HepG2 (cell line): ENCODE data around the gene IFT122. TPM values are rescaled to one million over a fixed set of nuclear protein-coding genes. Genes with fewer than 3 reads are reported as not detected.

Experiments
- ATAC-seq: fragments of 200-7000 bp; cut with Tn5 transposase; 3 replicates; pipeline ENCODE4 v1.9.1; 2020; ENCODE audit warnings: mild to moderate bottlenecking, moderate library complexity
- BruUV-seq: library from RNA; stranded (reverse); fragments of 400-500 nt; replicated peaks from 2 replicates; lab custom pipeline; 2021; lab: Mats Ljungman, UMichigan
- CTCF ChIA-PET: fragments of 300-600 bp; formaldehyde crosslinking; extraction: SDS; loops from one replicate; lab custom pipeline; 2021; ENCODE audit warnings: low total read pairs, inconsistent platforms, low intra/inter-chr PET ratio; lab: Yijun Ruan, JAX
- POLR2A ChIA-PET: fragments of 350-600 bp; sonication (Branson Sonifier 250); formaldehyde crosslinking; loops from one replicate; lab custom pipeline; 2020; ENCODE audit warnings: antibody characterized with exemption, inconsistent platforms; lab: Yijun Ruan, JAX
- DNase-seq: peaks from one replicate; pipeline ENCODE4 v3.0.0-alpha.2; 2015; ENCODE audit warnings: low spot score
- FAIRE-seq: peaks from 3 replicates; lab custom pipeline; 2011; peaks lifted over from hg19 to GRCh38; lab: Jason Lieb, UNC
- H2AFZ ChIP-seq: one replicate; pipeline ENCODE4 v1.6.1; 2011; ENCODE audit warnings: low read length, inconsistent platforms
- H3K27ac ChIP-seq: fragments of 300-600 bp; 3 replicates; pipeline ENCODE4 v1.8.0; 2011; ENCODE audit warnings: mixed run types, mild to moderate bottlenecking, mixed read lengths, low read length, inconsistent platforms; ENCODE audit not compliant: insufficient read depth; ENCODE audit errors: extremely low read length
- H3K27me3 ChIP-seq, 2 experiments: fragments of 200-600 bp in 1 of 2; 2 replicates in 1 of 2; 3 replicates in 1 of 2; pipeline versions ENCODE4 v1.6.0 to v1.8.0; 2011; ENCODE audit warnings: low read length in 2 of 2, mild to moderate bottlenecking in 2 of 2, moderate library complexity in 2 of 2, inconsistent platforms in 1 of 2; ENCODE audit not compliant: insufficient read depth in 2 of 2, control insufficient read depth in 1 of 2
- H3K36me3 ChIP-seq, 2 experiments: fragments of 200-600 bp in 1 of 2; replicated peaks in 1 of 2; 2 replicates in 1 of 2; 3 replicates in 1 of 2; pipeline versions ENCODE4 v1.5.1 to v1.8.0; 2011; ENCODE audit warnings: low read length in 2 of 2, inconsistent platforms in 1 of 2; ENCODE audit not compliant: insufficient read depth in 2 of 2, control insufficient read depth in 1 of 2
- H3K4me1 ChIP-seq: 2 replicates; pipeline ENCODE4 v1.5.1; 2012; ENCODE audit warnings: low read length, inconsistent platforms; ENCODE audit not compliant: insufficient read depth
- H3K4me2 ChIP-seq: 2 replicates; pipeline ENCODE4 v1.6.0; 2011; ENCODE audit warnings: low read depth, low read length, inconsistent platforms
- H3K4me3 ChIP-seq, 3 experiments: fragments of 200-600 bp in 1 of 3; sonication (generic), shearing (Covaris generic) in 1 of 3; replicated peaks in 1 of 3; 2 replicates each; pipeline ENCODE4 v1.5.1; 2011 to 2016; ENCODE audit warnings: low read length in 3 of 3, inconsistent platforms in 2 of 3, low read depth in 2 of 3, mild to moderate bottlenecking in 2 of 3, control low read depth in 1 of 3, mixed read lengths in 1 of 3; ENCODE audit not compliant: insufficient read depth in 1 of 3
- H3K79me2 ChIP-seq: one replicate; pipeline ENCODE4 v1.6.1; 2011; ENCODE audit warnings: low read length, inconsistent platforms; ENCODE audit not compliant: insufficient read depth
- H3K9ac ChIP-seq: 2 replicates; pipeline ENCODE4 v1.6.0; 2011; ENCODE audit warnings: mild to moderate bottlenecking, low read depth, low read length, inconsistent platforms; ENCODE audit not compliant: insufficient read depth
- H3K9me3 ChIP-seq: 2 replicates; pipeline ENCODE4 v1.5.1; 2012; ENCODE audit warnings: mild to moderate bottlenecking, low read length
- H4K20me1 ChIP-seq: 2 replicates; pipeline ENCODE4 v1.6.0; 2011; ENCODE audit warnings: inconsistent platforms, mild to moderate bottlenecking, low read length, moderate library complexity; ENCODE audit not compliant: insufficient read depth
- ERF ChIP-seq: IDR thresholded peaks from 2 replicates; pipeline ENCODE4 v1.6.1; 2018; ENCODE audit warnings: missing biosample characterization, missing genetic modification reagents
- HNRNPL ChIP-seq: fragments of 200-400 bp; formaldehyde crosslinking; IDR thresholded peaks from 2 replicates; pipeline ENCODE4 v1.6.1; 2017; ENCODE audit warnings: mild to moderate bottlenecking, low read depth, low read length
- PHF5A ChIP-seq: IDR thresholded peaks from one replicate; pipeline ENCODE4 v1.6.1; 2018; ENCODE audit warnings: low read depth, missing genetic modification reagents; ENCODE audit not compliant: unreplicated experiment
- RFXANK ChIP-seq: IDR thresholded peaks from 2 replicates; pipeline ENCODE4 v1.6.1; 2016
- TEAD3 ChIP-seq: optimal IDR thresholded peaks from 2 replicates; pipeline ENCODE3; 2016; ENCODE audit warnings: borderline replicate concordance
- THAP9 ChIP-seq: sonication (generic); formaldehyde crosslinking; IDR thresholded peaks from 2 replicates; pipeline ENCODE4; 2020; ENCODE audit warnings: missing genetic modification reagents, mild to moderate bottlenecking, borderline replicate concordance
- TMF1 ChIP-seq: sonication (generic); formaldehyde crosslinking; IDR thresholded peaks from 2 replicates; pipeline ENCODE4 v1.8.1; 2022; ENCODE audit warnings: low read depth, missing genetic modification reagents
- YY1 ChIP-seq: IDR thresholded peaks from 2 replicates; pipeline ENCODE4 v1.6.1; 2011; ENCODE audit warnings: low read length, low read depth, moderate library complexity, mild to moderate bottlenecking; ENCODE audit not compliant: insufficient read depth, insufficient replicate concordance
- ZFAT ChIP-seq: sonication (generic); formaldehyde crosslinking; conservative IDR thresholded peaks from 2 replicates; pipeline ENCODE4 v1.8.1; 2023; ENCODE audit warnings: missing genetic modification reagents, inconsistent platforms
- ZNF616 ChIP-seq: sonication (generic); formaldehyde crosslinking; IDR thresholded peaks from 2 replicates; pipeline ENCODE4 v1.5.0; 2020; ENCODE audit warnings: low read depth, mild to moderate bottlenecking, missing genetic modification reagents
- ZNF724P ChIP-seq: sonication (generic); formaldehyde crosslinking; IDR thresholded peaks from 2 replicates; pipeline ENCODE4 v1.8.0; 2022; ENCODE audit warnings: missing genetic modification reagents, borderline replicate concordance
- WGBS: methylation state at CpG from one replicate; pipeline ENCODE4 v1.1.6; 2017; ENCODE audit warnings: low lambda C conversion rate; 5-methylcytosine and 5-hydroxymethylcytosine counted together
- in situ Hi-C: cut with HindIII; loops from 2 replicates; pipeline ENCODE4 v1.10.0; 2017; ENCODE audit warnings: low pct_unique_long_range_greater_than_20kb; ENCODE audit not compliant: extremely low pct_ligation_motif_present
- intact Hi-C: fragments of 100-400 bp; cut with micrococcal nuclease; formaldehyde crosslinking; loops from one replicate; pipeline ENCODE4 v1.10.0; 2022; ENCODE audit not compliant: unreplicated experiment
- polyA plus RNA-seq, 8 experiments: library from polyadenylated mRNA; depleted of rRNA in 3 of 8; stranded (reverse) in 7 of 8; unstranded in 1 of 8; fragments of >200 nt; fragmentation: Illumina TruSeq in 4 of 8; extraction: Trizol in 4 of 8; gene quantifications; 2 replicates each; pipeline versions ENCODE4 v1.2.1 to v1.2.3, GENCODE V29; 2011 to 2016; ENCODE audit warnings: low read depth in 4 of 8, missing spikeins in 1 of 8, mixed read lengths in 1 of 8; ENCODE audit not compliant: insufficient read depth in 1 of 8
- total RNA-seq, 5 experiments: library from RNA; depleted of rRNA; stranded (reverse); fragments of >200 nt; fragmentation: Illumina TruSeq; extraction: Trizol; gene quantifications; 2 replicates each; pipeline ENCODE4 v1.2.3, GENCODE V29; 2016; ENCODE audit warnings: low read depth in 1 of 5
- TF ChIP-seq, protein P1 (sequence below): sonication (generic); formaldehyde crosslinking; IDR thresholded peaks from 2 replicates; pipeline ENCODE4 v1.5.0; 2020; ENCODE audit warnings: missing genetic modification reagents
- TF ChIP-seq, protein P2 (sequence below): sonication (generic); formaldehyde crosslinking; IDR thresholded peaks from 2 replicates; pipeline ENCODE4 v1.4.0; 2020; ENCODE audit warnings: missing genetic modification reagents, mild to moderate bottlenecking, borderline replicate concordance
- TF ChIP-seq, protein P3 (sequence below): IDR thresholded peaks from 2 replicates; pipeline ENCODE4 v1.6.1; 2016; ENCODE audit warnings: low read depth
- TF ChIP-seq, protein P4 (sequence below): sonication (generic); formaldehyde crosslinking; IDR thresholded peaks from 2 replicates; pipeline ENCODE4 v1.8.0; 2022; ENCODE audit warnings: missing genetic modification reagents, mild to moderate bottlenecking, inconsistent platforms, borderline replicate concordance

The IFT122 gene
- total and polyA plus RNA-seq, 2 of the 13 experiments (the other 11 are each of a cell fraction or from before 2014, with no cell fraction given) = 10.1 to 10.3 TPM

- Histone ChIP-seq H3K4me1 (peaks cover 42% of the 10 kb centered on the region), H3K79me2 (peaks cover 17% of the 10 kb centered on the region), H3K27me3 (no peaks in the 10 kb centered on the region; a peak in 1 of 5 replicates), H3K9ac (no peak overlapping the region), H3K27ac (no peak overlapping the region), H3K4me2 (peak overlapping the region; percentile 37; the same call in 1 of the 2 replicates), H3K36me3 (no peaks in the 10 kb centered on the region), H3K4me3 (no peak overlapping the region), H3K9me3 (no peaks in the 10 kb centered on the region), H2AFZ (no peak overlapping the region), H4K20me1 (no peaks in the 10 kb centered on the region)
- FAIRE-seq (no peak), ATAC-seq (no peak), DNase-seq (no peak)
- 67% methylated on average over 4 of the region's 4 CpGs for WGBS
- ChIA-PET POLR2A (interaction anchor here (1.2 to 1.7 kb wide), 2 partner anchors 11 to 12 kb away, joined by 3 to 4 read pairs; no protein-coding TSS in a partner anchor), CTCF (no interaction called here)
- intact Hi-C loops (no loop called here), in situ Hi-C loops (no loop called here)
- no TSS peak for BruUV-seq
- TF ChIP-seq TMF1 (CRISPR knock-in tag) = no peak
- TF ChIP-seq HNRNPL = no peak
- TF ChIP-seq, protein P1, sequence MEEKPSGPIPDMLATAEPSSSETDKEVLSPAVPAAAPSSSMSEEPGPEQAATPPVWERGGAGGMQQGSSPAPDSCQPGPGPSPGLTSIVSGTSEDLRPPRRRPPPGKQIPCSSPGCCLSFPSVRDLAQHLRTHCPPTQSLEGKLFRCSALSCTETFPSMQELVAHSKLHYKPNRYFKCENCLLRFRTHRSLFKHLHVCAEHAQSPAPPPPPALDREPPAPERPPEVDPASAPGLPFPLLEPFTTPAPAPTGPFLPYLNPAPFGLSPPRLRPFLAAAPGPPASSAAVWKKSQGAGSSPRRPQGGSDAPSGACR (CRISPR knock-in tag) = no peak
- TF ChIP-seq, protein P2, sequence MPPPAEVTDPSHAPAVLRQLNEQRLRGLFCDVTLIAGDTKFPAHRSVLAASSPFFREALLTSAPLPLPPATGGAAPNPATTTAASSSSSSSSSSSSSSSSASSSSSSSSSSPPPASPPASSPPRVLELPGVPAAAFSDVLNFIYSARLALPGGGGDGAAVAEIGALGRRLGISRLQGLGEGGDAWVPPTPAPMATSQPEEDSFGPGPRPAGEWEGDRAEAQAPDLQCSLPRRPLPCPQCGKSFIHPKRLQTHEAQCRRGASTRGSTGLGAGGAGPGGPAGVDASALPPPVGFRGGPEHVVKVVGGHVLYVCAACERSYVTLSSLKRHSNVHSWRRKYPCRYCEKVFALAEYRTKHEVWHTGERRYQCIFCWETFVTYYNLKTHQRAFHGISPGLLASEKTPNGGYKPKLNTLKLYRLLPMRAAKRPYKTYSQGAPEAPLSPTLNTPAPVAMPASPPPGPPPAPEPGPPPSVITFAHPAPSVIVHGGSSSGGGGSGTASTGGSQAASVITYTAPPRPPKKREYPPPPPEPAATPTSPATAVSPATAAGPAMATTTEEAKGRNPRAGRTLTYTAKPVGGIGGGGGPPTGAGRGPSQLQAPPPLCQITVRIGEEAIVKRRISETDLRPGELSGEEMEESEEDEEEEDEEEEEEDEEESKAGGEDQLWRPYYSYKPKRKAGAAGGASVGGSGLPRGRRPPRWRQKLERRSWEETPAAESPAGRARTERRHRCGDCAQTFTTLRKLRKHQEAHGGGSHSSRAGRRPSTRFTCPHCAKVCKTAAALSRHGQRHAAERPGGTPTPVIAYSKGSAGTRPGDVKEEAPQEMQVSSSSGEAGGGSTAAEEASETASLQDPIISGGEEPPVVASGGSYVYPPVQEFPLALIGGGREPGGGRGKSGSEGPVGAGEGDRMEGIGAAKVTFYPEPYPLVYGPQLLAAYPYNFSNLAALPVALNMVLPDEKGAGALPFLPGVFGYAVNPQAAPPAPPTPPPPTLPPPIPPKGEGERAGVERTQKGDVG (CRISPR knock-in tag) = no peak
- TF ChIP-seq ZNF724P = no peak
- no peak for TF ChIP-seq TEAD3 (CRISPR knock-in tag)
- TF ChIP-seq ZNF616 (CRISPR knock-in tag) = no peak
- TF ChIP-seq RFXANK (CRISPR knock-in tag) = no peak
- TF ChIP-seq PHF5A (CRISPR knock-in tag) = no peak
- no peak for TF ChIP-seq THAP9 (CRISPR knock-in tag)
- TF ChIP-seq YY1 = no peak
- TF ChIP-seq, protein P3, sequence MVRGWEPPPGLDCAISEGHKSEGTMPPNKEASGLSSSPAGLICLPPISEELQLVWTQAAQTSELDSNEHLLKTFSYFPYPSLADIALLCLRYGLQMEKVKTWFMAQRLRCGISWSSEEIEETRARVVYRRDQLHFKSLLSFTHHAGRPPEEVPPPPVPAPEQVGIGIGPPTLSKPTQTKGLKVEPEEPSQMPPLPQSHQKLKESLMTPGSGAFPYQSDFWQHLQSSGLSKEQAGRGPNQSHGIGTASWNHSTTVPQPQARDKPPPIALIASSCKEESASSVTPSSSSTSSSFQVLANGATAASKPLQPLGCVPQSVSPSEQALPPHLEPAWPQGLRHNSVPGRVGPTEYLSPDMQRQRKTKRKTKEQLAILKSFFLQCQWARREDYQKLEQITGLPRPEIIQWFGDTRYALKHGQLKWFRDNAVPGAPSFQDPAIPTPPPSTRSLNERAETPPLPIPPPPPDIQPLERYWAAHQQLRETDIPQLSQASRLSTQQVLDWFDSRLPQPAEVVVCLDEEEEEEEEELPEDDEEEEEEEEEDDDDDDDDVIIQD (CRISPR knock-in tag) = no peak
- TF ChIP-seq ZFAT (CRISPR knock-in tag) = no peak
- no peak for TF ChIP-seq ERF (CRISPR knock-in tag)
- TF ChIP-seq, protein P4, sequence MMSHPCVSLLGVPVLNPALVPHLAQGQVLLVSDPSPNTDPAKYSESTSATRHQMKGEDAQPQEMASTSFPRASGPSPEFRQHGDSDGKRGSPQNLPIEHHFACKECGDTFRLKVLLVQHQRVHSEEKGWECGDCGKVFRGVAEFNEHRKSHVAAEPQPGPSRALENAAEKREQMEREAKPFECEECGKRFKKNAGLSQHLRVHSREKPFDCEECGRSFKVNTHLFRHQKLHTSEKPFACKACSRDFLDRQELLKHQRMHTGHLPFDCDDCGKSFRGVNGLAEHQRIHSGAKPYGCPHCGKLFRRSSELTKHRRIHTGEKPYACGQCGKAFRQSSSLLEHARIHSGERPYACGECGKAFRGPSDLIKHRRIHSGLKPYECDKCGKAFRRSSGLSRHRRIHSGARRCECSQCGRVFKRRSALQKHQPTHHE (CRISPR knock-in tag) = no peak
These were observed 37.4 kb upstream of the IFT122 start for GRCh38 chr3:129402616-129403015.
